Fibroblast of skin of left quadriceps (primary cell): Measurements from ENCODE around the gene NSF.

Source experiments
- DNase-seq, 2 experiments: peaks; one replicate each; pipeline ENCODE4 v3.0.0-alpha.2; 2013; ENCODE audit warnings: low read depth in 2 of 2

NSF gene

DNA sequence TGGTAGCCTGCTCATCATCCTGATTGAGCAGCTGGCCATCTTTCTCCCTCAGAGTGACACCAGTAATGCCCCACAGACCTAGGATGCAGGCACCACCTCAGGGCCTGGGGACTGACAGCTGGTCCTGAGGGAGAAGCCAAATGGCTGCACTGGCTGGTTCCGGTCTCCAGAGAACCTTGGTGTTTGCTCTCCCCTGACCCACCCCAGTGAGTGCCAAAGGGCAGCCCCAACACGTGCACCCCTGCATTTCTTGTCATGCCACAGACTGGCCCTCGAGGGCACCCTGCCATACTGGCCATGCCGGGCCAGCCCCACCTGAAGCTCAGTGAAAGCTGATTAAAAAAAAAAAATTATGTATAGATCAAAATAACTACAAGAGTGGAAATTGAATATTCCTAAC, 127.5 kb downstream of the NSF start:
- DNase-seq = no peak

- DNase-seq = no peak
Observed at GRCh38 chr17:46719891-46720290, 129.4 kb downstream of the NSF start.

- no peak for DNase-seq
Observed at GRCh38 chr17:46720408-46720807, 129.9 kb downstream of the NSF start.

GRCh38 chr17:46722662-46723285, 132.3 kb downstream of the NSF start:
- DNase-seq = no peak

DNA sequence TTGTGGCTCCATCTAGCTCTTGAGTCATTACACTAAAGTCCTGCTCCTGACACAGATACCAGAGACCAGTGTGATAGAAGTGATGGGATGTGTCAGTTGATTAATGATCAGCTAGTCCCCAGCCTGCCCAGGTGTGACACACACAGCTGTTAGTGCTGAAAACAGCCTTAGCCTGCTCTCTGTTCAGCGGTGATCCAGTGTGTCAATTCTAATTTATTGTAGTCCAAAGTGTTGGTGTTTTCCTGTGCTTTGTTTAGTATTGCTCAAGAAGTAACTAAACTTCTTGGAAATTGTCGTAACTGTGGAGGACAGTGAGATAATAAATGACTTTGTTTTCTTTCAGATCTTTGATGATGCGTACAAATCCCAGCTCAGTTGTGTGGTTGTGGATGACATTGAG, 135.7 kb downstream of the NSF start:
- no peak for DNase-seq

DNA sequence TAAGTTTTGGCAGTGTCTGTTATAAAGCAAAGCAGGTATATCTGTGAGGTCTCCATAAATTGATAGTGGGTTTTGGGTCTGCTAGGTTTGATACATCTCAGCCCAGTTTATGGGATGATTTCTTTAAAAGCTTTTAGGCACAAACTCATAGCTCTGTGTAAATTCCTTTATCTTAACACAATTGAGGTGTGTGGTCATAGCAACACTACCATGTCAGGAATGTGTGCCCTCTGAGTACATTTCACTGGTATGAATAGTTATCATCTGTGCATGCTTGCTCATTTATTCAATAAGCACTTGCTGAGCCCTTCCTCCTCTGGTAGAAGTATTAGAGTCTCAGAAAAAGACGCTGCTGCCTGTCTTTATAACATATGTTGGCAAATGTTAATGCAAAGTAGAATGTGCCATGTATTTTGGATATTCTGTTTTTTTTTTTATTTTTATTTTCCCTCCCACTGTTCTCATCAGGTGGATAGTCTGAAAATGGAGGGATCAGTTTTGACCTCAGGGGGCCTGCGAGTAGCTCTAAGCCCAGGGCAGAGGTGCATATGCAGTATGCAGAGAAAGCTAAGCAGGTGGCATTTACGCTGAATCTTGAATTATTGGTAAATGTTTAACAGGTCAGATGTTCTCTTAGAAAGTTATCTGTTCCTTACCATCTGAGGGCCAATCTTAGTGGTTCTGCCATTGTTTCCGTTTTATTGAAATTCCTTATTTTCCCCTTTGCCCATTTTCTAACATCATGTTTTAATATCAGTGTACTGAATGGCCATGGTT, 137.3 kb downstream of the NSF start:
- DNase-seq = peak; percentile 46 to 47

GRCh38 chr17:46730026-46730425, 139.6 kb downstream of the NSF start:
- no peak for DNase-seq

- DNase-seq = no peak
Observed at GRCh38 chr17:46730679-46731078, 140.2 kb downstream of the NSF start.

- DNase-seq = no peak
Observed at GRCh38 chr17:46732160-46732559, 141.7 kb downstream of the NSF start.

DNA sequence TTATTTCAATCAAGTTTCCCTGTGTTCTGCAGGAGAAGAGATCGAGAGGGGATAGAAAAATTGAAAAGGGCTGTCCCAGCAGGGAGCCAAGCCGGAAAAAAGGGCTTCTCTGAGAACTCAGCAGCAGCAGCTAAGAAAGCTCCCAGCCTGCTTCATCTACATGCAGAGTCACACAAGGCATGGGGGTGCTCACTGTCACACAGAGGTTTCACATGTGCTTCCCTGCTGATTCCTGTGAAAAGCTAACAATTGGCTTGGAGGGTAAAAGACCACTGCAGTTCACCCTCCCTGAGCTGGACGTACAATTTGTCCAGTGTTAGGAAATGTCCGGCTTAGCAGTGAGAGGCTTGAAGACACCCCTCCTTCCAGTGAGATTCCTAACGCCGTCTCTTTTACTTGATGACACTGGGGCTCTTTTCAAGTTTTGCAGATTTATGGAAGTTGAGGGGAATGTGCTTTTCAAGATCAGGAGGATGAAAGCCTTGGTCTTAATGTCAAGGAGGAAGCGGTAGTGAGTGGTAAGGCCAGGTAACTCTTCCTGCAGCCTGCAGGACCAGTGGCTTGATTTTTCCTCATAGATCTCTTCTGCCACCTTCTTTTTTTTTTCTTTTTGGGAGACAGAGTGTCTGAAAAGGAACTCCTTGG, 142.4 kb downstream of the NSF start:
- DNase-seq = no peak

DNA sequence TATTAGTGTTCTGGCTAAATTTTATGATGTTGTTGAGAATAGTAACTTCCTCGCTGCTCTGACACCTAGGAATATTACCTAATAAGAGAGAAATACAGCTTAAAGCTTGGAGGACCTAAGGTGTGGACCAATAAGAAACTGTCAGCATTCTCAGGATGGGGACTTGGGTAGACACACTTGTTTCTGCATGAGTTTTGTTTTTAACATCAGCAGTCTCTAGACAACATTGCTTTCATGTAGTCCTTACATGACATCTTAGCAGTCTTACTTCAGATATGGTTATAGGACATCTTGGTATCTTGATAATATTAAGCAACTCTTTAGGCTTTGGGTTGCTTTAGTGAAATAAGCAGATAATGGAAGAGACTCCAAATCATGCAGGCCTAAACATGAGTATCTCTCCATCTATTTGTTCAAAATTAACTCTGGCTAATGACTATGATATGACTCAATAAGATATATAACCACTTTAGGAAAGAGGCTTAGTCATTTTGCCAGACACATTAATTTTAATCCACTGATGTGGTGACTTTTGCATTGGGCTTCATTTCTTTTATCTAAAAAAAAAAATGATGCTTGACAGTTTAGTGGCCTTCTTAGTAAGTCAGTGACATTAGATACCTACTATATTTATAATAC, 143.5 kb downstream of the NSF start:
- peak in 1 of 2 experiments; percentile 26 for DNase-seq

DNA sequence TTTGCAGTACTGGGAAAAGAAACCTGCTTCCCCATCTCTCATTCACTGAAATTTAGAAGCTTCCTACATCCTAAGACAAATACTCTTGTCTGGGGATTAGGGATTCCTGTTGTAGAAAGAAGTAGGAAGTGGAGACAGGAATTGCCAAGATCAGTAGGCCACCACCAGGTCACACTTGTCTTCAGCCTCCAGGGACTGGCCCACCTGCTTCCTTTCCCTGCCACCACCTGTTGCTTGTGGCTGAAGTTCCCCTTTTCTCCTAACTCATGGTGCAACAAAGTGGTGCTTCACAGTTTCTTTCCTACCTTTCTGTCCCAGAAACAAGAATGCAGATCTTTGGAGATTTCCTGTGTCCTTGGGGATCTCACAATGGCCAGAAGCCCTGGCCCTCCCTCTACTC, 145.6 kb downstream of the NSF start:
- no peak for DNase-seq

DNA sequence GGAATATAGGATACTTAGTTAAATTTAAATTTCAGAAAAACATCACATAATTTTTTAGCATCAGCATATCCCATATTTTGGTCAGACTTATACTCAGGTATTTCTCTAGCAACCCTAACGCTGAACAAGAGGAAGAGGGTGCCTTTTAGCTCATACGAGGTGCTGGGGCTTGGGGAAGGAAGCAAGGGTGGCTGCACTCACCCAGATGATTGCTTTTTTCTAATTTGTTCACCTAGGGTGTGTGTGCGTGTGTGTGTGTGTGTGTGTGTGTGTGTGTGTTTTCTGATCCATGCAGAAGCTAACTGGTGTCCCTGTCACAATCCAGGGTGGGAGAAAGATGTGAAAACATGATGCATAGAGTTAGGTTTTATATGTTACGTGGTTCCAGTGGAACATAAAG, 146.9 kb downstream of the NSF start:
- DNase-seq = no peak

- peak in 1 of 2 experiments; percentile 17 for DNase-seq
Observed at GRCh38 chr17:46738544-46738943, 148.1 kb downstream of the NSF start.

DNA sequence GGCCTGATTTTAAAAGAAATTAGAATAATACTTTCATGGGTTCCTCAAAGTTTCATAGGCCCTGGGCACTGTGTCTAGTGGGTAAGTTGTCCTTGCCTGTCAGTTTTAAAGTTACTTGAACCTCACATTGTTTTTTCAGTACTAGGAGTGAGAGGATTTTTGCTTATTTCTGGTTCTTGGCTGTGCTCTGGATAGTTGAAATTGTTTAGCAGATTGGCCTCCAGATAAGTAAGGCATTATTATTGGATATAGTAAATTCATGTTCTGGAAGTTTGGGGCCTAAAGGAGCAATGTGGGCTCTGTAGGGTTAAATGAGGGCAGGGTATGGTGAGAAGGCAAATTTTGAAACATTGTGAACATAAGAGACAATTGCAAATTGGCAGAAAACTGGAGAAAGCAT, 149.5 kb downstream of the NSF start:
- DNase-seq = no peak

DNA sequence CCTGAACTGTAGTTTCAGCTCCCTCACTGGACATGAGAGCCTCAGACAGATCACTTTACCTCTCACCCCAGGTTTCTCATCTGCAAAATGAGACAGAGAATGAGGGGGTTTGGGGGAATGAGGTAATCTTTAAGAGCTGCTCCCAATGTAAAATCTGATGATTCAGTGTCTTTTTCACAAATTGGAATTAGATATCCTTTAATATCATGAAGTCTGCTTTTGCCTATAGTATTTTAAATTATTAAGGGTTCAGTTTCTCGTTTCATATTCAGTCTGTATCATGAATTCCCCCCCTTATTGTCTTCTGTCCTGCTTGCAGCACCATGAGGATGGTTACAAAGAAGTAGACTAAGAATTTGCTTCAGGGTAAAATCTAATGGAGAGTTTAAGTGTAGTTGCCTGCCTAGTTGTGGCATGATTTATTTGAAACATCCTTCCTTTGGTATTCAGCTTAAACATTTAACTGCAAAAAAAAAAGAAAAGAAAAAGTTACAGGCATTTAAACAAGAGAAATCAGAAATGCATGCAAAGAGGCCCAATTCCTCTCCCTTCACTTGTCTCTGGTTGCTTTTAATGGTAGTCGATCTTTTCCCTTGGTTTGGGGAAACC, 150.8 kb downstream of the NSF start:
- DNase-seq = no peak

GRCh38 chr17:46742565-46743270, 152.2 kb downstream of the NSF start:
- peak in 1 of 2 experiments; percentile 39 for DNase-seq

GRCh38 chr17:46744441-46744840, 154.0 kb downstream of the NSF start:
- no peak for DNase-seq

DNA sequence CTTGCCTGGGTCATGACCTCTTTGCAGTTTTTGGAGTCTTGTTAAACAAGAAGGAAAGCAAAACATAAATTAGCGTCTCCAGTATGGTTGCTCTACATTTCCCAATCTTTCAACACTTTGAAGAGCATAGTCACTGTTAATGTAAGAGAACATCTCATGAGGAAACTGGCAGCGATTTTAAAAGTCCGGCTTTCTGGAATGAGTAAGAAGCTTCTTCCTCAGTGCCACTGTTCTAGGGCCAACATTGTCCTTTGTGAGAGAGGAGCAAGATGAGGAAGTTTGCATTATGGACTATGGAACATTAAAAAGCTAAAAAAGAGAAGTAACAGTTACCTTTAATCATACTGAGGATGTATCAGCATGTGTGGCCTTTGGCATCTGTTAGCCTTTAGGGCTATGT, 154.9 kb downstream of the NSF start:
- DNase-seq = no peak

DNA sequence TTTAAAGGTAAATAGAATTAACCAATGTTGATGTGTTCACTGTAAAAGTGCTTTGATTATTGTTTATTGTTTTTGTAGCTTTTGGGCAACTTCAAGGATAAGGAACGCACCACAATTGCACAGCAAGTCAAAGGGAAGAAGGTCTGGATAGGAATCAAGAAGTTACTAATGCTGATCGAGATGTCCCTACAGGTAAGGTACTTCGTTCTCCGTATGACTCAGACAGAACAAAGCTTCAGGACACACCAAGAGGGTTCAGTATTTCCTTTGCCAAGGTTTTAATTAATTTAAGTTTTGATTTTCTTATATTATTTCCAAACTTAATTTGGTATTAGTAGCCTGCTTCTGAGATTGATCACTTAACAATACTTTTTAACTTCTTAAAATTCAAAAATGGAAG, 161.0 kb downstream of the NSF start:
- DNase-seq = no peak

DNA sequence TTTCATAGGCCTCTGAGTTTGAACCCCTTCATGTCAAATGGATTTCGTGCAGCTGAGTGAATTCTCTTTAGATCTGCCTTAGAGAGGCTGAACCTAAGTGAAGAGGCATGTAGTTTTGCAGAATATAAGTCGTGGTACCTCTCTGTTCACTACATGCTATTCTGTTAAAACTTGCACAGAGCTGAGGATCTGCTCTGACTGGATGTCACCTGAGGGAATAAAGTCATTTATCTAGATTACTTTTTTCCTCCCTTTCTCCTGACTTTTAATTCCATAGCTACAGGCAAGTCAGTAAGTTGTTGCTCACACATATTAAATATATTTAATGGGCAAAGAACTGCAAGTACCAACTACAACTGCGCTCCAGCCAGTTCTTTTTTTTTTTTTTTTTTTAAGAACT, 163.3 kb downstream of the NSF start:
- DNase-seq = no peak
